ENCODE results near the gene STEAP1B. TPM values are rescaled to one million over a fixed set of nuclear protein-coding genes. Genes with fewer than 3 reads are reported as not detected.
A peak's percentile ranks its signal among the peaks of the same experiment; 100 is the strongest.
"Not testable (repeated sequence)": the region's sequence is repeated elsewhere in the genome, so short reads cannot be mapped to it uniquely, and the experiment has no call there.

The STEAP1B gene
- total and polyA plus RNA-seq, 2 donors (not counting 3 experiments of a cell fraction or from before 2014, with no cell fraction given): 32.2 to 46.1 TPM

GRCh38 chr7:22504519-22504918, 4.5 kb upstream of the STEAP1B start:
- intact Hi-C loops (cut with micrococcal nuclease): loop anchor here (5.0 to 10.0 kb wide), 2 partner anchors 1247 to 1720 kb away; partner anchors contain the start of gene SP8
- H4K20me1 ChIP-seq (replicated peaks; ENCODE audit: control insufficient read depth, extremely low read depth, insufficient read depth, low read length); FAIRE-seq; H3K9me1 ChIP-seq (replicated peaks; ENCODE audit: control insufficient read depth, extremely low read depth, insufficient read depth, low read length); H3K9ac ChIP-seq (replicated peaks; ENCODE audit: extremely low read depth, insufficient read depth, low read length); CTCF ChIA-PET; H3K27ac ChIP-seq (ENCODE audit: insufficient read depth, low read depth, low read length); H3K4me3 ChIP-seq (replicated peaks in 1 of 3; ENCODE audit: insufficient read depth in 1 of 3, low read depth in 1 of 3, low read length in 3 of 3); H3K36me3 ChIP-seq (ENCODE audit: control insufficient read depth in 2 of 2, extremely low read depth in 1 of 2, insufficient read depth in 2 of 2, low read length in 2 of 2); H3K4me2 ChIP-seq (ENCODE audit: insufficient read depth, low read length); H3K79me2 ChIP-seq (ENCODE audit: control insufficient read depth, insufficient read depth, low read length); H3K9me3 ChIP-seq (replicated peaks; ENCODE audit: control insufficient read depth, insufficient read depth, low read length); H3K27me3 ChIP-seq (ENCODE audit: control insufficient read depth in 2 of 2, insufficient read depth in 2 of 2, low read length in 2 of 2); BruUV-seq (replicated peaks); H2AFZ ChIP-seq (ENCODE audit: low read depth, low read length); H3K4me1 ChIP-seq (ENCODE audit: control insufficient read depth, extremely low read depth, insufficient read depth, low read length); dilution Hi-C loops (cut with MboI; ENCODE audit: extremely low pct_ligation_motif_present, low sequenced_read_pairs); DNase-seq (ENCODE audit: low read depth, low spot score); POLR2A ChIA-PET: not testable (repeated sequence)
- TF ChIP-seq CTCF (IDR thresholded peaks at IDR 0.05; ENCODE audit: extremely low read depth in 1 of 2, insufficient read depth in 1 of 2, low read depth in 1 of 2, low read length in 2 of 2): peak in 1 of 2 donors; percentile 9

GRCh38 chr7:22502104-22502503, 2.1 kb upstream of the STEAP1B start:
- H3K9me1 ChIP-seq (replicated peaks; ENCODE audit: control insufficient read depth, extremely low read depth, insufficient read depth, low read length); H4K20me1 ChIP-seq (replicated peaks; ENCODE audit: control insufficient read depth, extremely low read depth, insufficient read depth, low read length); DNase-seq (ENCODE audit: low read depth, low spot score); H3K27ac ChIP-seq (ENCODE audit: insufficient read depth, low read depth, low read length); dilution Hi-C loops (cut with MboI; ENCODE audit: extremely low pct_ligation_motif_present, low sequenced_read_pairs); BruUV-seq (replicated peaks); H3K9me3 ChIP-seq (replicated peaks; ENCODE audit: control insufficient read depth, insufficient read depth, low read length); H3K36me3 ChIP-seq (ENCODE audit: control insufficient read depth in 2 of 2, extremely low read depth in 1 of 2, insufficient read depth in 2 of 2, low read length in 2 of 2); FAIRE-seq; H3K4me3 ChIP-seq (replicated peaks in 1 of 3; ENCODE audit: insufficient read depth in 1 of 3, low read depth in 1 of 3, low read length in 3 of 3); H2AFZ ChIP-seq (ENCODE audit: low read depth, low read length); H3K9ac ChIP-seq (replicated peaks; ENCODE audit: extremely low read depth, insufficient read depth, low read length); POLR2A ChIA-PET; H3K27me3 ChIP-seq (ENCODE audit: control insufficient read depth in 2 of 2, insufficient read depth in 2 of 2, low read length in 2 of 2); H3K4me2 ChIP-seq (ENCODE audit: insufficient read depth, low read length): not testable (repeated sequence)
- CTCF ChIA-PET: interaction anchor here (0.7 to 1.6 kb wide), 3 partner anchors 205 to 399 kb away, joined by 3 to 7 read pairs (median 3); no protein-coding TSS in a partner anchor
- peaks cover 21% of the 10 kb centered on the region for H3K4me1 ChIP-seq (ENCODE audit: control insufficient read depth, extremely low read depth, insufficient read depth, low read length)
- H3K79me2 ChIP-seq (ENCODE audit: control insufficient read depth, insufficient read depth, low read length): peaks cover 22% of the 10 kb centered on the region
- intact Hi-C loops (cut with micrococcal nuclease): loop anchor here (5.0 to 10.0 kb wide), 2 partner anchors 1245 to 1717 kb away; partner anchors contain the start of gene SP8
